Stimulated activated CD4-positive, alpha-beta T cell treated with anti-CD3 and anti-CD28 coated beads, TNF-alpha, amount 100 ng/mL, for 1 hour (primary cell): ENCODE results near the gene EPHB2.

Source experiments
- DNase-seq, 3 donors: peaks; one replicate each; pipeline ENCODE4 v3.0.0-alpha.2; 2020; ENCODE audit warnings: low read depth in 3 of 3, low spot score in 1 of 3

The EPHB2 gene

GRCh38 chr1:22815421-22816066 is 104.9 kb downstream of the EPHB2 start:
- DNase-seq: no peak

DNA sequence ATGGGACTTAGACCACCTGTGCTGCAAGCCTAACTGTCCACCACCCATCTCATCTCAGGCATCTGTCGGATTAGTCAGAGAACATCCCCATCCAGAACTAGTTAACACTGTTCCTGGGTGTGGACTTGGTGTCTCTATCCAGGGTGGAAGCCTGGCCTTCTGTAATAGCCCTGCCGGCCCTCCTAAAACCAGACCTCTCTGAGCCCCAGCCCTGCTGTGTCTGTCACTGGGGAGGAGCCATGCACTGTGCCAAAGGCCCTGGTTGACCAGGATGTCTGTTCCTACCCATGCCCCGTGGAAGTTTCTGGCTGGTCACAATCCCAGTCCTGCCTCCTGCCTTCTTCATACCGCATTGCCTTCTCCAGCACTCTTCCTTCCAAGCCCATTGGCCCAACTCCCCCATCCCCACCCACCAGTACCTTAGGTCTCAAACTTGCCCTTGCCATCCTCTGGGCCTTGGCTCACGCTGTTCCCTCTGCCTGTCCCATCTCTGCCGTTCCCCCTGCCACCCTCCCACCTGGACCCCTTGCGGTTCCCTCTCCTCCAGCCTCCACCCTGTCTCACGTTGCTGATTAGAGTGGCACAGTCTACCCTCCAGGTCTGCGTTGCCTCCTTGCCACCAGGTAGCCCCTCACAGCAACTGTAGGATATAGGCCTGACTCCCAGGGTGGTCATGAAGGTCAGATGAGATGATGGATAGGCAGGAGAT is 105.6 kb downstream of the EPHB2 start:
- no peak for DNase-seq

DNA sequence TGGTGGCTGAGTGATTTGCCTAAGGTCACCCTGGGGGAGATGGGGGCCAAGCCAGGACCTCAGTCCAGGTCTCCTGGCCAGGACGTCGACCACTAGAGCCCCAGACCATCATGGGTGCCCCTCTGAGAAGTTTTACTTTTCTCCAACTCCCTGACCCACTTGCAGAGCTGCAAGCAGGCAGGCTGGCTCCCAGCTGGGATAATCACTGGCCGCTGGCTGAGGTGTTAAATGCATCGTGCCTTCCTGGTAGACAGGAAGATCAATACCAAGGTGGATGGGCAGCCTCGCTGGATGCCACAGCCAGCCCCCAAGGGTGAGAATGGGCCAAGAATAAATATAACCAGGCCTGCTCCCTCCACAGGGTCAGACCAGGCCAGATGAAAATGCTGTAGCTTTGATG is 106.2 kb downstream of the EPHB2 start:
- no peak for DNase-seq

DNA sequence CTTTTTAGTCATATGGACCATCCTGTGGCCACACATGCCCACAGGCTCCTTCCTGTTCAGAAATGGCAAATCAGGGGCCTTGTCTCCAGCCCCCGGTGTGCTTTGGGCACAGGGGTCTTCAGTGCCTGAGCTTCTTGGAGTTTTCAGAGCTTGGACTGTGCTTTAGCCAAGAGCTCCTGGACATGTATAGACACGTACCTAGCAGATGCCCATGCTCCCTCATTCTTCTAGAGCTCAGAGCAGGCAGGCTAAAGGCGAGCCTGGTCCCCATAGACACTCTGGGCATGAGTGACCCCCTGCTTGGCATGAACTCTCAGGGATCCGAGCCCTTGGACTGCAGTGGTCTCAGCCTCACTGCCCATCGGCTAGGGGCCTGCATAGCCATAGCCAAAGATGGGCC is 106.8 kb downstream of the EPHB2 start:
- no peak for DNase-seq

DNA sequence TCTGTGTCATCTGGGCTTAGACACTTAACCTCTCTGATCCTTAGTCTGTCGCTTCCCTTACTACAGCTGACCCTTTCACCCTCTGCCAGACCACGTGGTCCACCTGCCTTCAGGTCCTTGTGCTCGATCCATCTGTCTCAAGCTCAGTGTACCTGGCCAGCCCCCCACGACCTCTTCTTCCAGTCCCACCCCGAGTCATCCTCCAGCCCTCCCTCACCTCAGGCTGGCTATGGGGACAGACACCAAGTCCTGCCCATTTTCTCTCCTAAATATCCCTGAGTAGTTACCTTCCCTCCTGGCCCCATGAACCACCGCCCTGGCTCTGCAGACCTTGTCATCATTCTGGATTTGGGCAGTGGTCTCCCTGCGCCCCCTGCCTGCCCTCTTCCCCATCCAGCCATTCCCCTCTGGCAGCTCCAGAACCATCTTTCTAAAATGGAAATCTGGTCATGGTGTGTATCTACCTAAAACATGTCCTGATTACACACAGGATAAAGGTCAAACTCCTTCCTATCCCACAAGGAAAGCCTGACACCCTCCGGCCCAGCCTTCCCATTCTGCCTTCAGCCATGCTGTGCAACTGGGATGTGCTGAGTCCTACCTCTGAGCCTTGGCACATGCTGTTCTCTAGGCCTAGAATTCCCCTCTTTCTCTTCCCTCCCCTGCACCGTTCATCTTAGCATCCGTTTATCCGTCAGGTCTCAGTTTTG is 107.6 kb downstream of the EPHB2 start:
- DNase-seq: no peak

- no peak for DNase-seq
Observed at GRCh38 chr1:22819361-22819760, 108.7 kb downstream of the EPHB2 start.

GRCh38 chr1:22821027-22821426 is 110.4 kb downstream of the EPHB2 start:
- DNase-seq: no peak

DNA sequence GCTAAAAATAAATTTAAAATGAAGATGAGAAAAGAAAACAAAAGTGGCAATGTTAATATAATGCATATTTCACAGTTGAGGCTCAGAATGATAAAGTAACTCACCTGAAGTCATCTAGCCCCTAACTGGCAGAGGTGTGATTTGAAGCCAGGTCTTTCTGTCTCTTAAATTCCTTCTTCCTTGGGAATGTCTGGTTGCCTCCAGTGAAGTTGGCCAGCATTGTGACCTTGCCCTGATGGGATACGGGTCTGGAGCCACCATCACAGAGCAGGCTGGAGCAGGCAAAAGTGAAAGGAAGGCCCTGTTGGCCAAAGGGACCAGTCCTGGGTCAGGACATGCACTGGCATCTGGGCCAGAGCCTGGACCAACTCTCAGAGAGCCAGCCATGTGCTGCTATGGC is 111.7 kb downstream of the EPHB2 start:
- DNase-seq: no peak

GRCh38 chr1:22824466-22824865 is 113.8 kb downstream of the EPHB2 start:
- no peak for DNase-seq

DNA sequence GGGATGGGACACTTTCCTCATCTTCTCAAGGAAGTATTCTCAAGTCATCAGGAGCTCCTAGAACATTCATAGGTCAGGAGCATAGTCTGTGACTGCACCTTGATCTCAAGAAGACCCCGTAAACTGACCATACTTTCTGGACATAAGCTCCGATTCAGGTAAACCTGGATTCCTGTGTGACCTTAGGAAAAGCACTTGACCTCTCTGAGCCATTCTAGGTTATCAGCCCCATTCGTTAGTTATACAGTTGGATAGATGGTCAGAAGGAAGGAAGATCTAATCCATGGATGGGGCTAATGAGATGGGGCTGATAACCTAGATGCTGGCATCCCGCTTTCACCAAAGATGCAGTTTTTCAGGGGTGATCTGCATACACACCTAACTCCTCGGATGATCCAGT is 114.3 kb downstream of the EPHB2 start:
- no peak for DNase-seq

GRCh38 chr1:22825486-22826189 is 115.0 kb downstream of the EPHB2 start:
- no peak for DNase-seq

DNA sequence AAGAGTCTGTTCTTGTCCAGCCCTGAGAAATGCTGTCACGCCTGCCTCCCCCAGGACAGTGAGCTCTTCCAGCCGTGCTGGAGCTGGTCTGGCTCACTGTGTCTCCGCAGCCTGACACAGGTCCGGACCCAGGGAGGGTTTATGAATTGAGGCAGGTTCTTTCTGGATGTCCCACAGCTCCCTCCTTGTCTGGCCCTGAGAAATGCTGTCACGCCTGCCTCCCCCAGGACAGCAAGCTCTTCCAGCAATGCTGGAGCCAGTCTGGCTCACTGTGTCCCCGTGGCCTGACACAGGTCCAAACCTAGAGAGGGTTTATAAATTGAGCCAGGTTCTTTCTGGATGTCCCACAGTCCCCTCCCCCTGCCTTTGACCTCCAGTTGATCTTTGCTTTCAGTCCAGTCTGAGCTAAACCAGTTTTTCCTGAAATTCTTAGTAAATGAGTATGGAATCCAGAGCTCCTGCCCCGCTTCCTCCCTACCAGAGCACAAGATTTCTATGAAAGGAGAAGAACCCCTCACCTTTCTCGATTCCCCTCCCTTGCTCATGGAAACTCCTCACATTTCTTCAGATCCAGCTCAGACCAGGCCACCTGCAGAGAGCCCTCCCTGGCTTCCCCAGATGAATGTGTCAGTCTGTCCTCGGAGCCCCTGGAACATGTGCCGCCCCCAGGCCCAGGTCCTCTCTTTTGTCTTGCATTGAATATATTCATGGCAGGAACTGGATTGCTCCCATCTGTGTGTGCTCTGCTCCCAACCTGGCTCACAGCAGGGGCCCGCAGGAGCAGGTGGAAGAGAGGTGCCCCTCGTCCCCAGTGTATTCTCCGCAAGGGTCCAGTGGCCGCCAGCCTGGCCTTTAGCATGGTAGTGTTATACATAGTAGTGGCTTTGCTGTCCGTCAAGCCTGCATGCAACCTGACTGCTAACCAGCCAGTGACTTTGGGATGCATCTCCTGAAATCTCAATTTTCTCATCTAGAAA is 116.3 kb downstream of the EPHB2 start:
- DNase-seq: no peak

DNA sequence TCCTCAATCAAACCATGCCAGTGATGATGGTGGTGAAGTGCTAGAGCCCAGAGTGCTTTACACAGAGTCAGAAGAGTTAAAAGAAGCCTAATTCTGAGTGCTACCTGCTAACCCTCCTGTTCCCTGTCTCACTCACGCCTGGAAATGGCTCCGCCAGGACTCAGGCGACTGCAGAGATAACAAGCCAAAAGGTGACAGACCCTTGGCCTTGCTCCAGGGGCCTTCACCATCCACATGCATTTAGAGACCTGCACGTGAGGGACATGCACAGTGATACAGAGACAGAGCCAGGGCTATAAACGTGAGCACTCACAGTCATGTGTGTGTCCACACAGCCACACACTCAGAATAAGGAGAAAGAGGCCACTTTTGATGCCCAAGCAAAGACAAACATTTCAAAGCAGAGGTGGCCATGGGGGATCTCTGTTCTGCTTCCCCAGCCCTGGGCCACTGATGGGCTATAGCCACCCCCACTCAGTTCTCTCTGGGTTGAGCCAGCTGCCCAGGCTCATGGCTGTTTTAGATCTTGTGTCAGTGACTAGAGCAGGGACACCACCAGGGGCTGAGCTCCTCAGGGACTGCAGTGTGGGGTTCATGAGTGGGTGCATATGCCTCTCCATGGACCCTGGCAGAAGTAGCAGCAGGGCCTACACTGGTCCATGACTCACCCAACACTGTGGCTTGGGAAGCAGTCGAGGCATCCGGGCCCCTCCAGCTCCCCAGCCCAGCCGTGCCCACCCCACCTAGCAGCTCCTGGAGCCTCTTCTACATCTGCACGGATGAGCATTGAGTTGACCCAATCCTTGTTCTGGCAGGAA is 117.2 kb downstream of the EPHB2 start:
- no peak for DNase-seq

- no peak for DNase-seq
Observed at GRCh38 chr1:22828484-22829308, 118.1 kb downstream of the EPHB2 start.

DNA sequence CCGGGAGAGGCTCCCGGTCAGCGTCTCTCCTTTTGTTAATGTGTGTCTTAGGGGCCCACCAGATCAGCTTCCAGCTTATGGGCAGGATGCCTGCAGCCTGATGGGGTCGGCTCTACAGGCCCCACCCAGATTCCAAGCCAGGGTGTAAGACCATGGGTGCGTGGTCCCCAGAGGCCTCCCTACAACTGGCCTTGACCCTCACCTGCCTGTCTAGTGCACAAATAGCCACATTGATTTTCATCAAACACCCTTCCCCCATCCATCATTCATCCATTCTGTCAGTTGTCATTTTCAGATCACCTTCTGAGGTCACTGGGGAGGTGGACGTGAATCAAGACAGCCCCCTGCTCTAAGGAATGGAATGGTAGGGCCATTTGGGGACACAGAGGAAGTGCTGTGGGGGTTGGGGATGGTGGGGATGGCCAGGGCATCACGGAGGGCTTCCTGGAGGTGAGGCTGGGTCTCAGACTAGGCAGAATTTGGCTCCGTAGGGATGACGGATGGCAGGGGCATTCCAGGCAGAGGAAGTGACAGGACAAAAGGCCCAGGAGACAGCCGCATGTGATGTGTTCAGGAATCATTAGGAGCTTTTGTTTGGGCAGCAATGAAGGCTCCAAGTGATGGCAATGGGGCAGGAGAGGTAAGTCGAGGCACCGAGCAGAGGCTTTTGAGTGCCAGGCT is 118.8 kb downstream of the EPHB2 start:
- DNase-seq: no peak

DNA sequence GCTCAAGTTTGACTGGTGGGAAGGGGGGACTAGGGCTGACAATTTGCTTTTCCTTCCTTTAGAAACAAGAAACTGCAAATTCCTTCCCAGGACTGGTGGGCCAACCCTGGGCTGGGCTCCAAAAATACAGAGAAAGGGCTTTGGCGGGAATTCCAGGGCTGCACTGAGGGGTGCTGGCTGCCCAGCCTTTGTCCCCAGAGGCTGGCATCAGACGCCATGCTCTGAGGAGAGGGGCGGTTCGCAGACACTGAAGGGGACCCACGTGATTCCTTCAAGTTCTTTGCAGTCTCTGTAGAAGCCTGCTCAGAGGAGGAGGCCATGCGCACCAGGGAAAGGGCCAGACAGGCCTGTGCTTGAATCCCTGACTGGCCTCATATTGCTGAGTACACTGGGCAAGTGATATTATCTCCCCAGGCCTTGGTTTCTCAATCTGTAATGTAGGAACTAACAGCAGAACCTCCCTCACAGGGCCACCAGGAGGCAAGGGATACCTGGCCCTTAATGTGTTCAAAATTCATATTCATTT is 119.5 kb downstream of the EPHB2 start:
- DNase-seq: no peak

DNA sequence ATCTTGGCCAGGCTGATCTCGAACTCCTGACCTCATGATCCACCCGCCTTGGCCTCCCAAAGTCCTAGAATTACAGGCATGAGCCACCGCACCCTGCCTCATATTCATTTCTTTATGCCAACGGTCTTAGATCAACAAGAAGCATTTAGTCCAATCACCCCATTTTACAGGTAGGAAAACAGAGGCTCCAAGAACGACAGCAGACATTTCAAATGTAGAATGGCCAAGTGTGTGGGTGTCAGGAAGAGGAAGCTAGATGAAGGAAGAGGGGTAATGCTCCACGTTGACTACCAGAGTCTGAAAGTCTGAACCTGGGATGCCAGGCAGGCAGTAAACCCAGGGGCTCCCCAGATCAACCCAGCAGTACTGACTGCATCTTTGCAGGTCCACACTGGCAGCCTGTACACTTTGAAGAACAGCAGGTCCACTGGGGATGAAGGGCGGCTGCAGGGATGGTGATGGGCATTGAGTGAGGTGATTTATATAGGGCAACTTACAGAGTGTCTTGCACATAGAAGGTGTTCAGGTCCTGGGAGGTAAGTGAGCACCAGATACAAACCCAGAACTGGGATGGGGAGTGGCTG is 120.2 kb downstream of the EPHB2 start:
- no peak for DNase-seq
